HG02885 (cell line): ENCODE data around the gene GTF2IRD1.
"Not testable (repeated sequence)": the region's sequence is repeated elsewhere in the genome, so short reads cannot be mapped to it uniquely, and the experiment has no call there.

Source experiments
- ATAC-seq: cut with Tn5 transposase; IDR thresholded peaks from one replicate; pipeline ENCODE4 v1.9.1; 2021; ENCODE audit warnings: mild to moderate bottlenecking; ENCODE audit not compliant: unreplicated experiment, poor library complexity

The GTF2IRD1 gene

GRCh38 chr7:74430409-74430808 lies 23.3 kb upstream of the GTF2IRD1 start:
- not testable (repeated sequence) for ATAC-seq

- ATAC-seq = no peak
These were observed 22.7 kb upstream of the GTF2IRD1 start for GRCh38 chr7:74430961-74431466.

GRCh38 chr7:74437291-74437571 lies 16.5 kb upstream of the GTF2IRD1 start:
- not testable (repeated sequence) for ATAC-seq

- ATAC-seq = no peak
These were observed 15.4 kb upstream of the GTF2IRD1 start for GRCh38 chr7:74438327-74438726.

DNA sequence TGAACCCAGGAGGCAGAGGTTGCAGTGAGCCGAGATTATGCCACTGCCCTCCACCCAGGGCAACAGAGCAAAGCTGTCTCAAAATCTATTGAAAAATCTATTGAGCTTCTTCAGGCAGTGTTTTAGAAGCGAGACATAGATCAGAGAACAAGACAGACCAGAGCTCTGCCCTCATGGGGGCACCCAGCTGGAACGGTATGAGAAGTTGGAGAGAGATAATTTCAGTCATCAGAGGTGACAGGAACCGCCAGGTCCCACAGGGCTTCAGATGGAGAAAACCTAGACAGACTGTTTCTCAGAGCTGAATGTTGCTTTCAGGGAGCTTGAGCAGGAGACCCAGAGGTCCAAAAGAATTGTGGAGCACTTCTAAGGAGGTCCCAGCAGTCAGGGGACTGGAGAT lies 14.2 kb upstream of the GTF2IRD1 start:
- ATAC-seq = no peak

DNA sequence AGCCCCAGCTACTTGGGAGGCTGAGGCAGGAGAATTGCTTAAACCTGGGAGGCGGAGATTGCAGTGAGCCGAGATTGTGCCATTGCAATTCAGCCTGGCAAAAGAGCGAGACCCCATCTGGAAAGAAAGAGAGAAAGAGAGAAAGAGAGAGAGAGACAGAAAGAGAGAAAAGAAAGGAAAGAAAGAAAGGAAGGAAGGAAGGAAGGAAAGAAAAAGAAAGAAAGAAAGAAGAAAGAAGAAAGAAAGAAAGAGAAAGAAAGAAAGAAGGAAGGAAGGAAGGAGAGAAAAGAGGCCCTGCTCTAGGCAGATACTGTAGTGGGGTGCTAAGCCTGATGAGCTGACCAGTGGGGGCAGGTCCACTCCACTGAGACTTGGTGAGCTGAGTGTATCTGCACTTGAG lies 13.6 kb upstream of the GTF2IRD1 start:
- not testable (repeated sequence) for ATAC-seq

DNA sequence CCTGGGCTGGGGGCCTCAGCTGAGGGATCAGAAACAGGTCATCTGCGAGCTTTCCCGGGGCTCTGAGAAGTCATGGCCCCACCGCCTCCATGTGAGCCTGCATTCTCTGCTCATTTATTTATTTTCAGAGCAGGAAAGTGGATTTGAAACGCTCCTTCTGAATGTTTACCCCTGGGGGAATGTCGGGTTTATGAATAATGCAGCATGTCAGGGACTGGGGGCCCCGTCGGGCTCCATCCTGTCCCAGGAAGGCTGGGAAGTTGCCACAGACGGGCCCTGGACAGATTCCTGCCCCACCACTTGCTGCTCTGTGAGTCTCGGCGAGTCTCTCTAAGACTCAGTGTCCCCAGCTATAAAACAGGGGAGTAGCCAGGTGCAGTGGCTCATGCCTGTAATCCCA lies 11.9 kb upstream of the GTF2IRD1 start:
- no peak for ATAC-seq

GRCh38 chr7:74443543-74444247 lies 10.0 kb upstream of the GTF2IRD1 start:
- no peak for ATAC-seq

- no peak for ATAC-seq
These were observed 4.6 kb upstream of the GTF2IRD1 start for GRCh38 chr7:74449144-74449543.

- ATAC-seq = peak; percentile 43
These were observed 3.8 kb upstream of the GTF2IRD1 start for GRCh38 chr7:74449809-74450397.

GRCh38 chr7:74452748-74453321 lies 871 bp upstream of the GTF2IRD1 start:
- no peak for ATAC-seq

GRCh38 chr7:74454021-74454924 lies 567 bp downstream of the GTF2IRD1 start:
- no peak for ATAC-seq

- ATAC-seq = no peak
These were observed 1.2 kb downstream of the GTF2IRD1 start for GRCh38 chr7:74454925-74455288.

GRCh38 chr7:74455291-74455804 lies 1.6 kb downstream of the GTF2IRD1 start:
- no peak for ATAC-seq

- ATAC-seq = no peak
These were observed 2.2 kb downstream of the GTF2IRD1 start for GRCh38 chr7:74455928-74456327.

DNA sequence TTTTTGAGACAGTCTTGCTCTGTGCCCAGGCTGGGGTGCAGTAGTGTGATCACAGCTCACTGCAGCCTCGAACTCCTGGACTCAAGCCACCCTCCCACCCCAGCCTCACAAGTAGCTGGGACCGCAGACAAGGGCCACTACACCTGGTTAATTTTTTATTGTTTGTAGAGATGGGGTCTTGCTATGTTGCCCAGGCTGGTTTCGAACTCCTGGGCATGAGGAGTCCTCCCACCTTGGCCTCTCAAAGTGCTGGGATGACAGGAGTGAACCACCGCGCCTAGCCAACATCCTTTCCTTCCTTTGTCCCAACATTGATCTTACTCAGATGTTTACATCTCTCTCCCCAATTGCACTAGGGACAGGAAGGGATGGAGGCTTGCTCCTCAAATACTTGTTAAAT lies 3.3 kb downstream of the GTF2IRD1 start:
- no peak for ATAC-seq

- ATAC-seq = no peak
These were observed 8.4 kb downstream of the GTF2IRD1 start for GRCh38 chr7:74461970-74462706.

DNA sequence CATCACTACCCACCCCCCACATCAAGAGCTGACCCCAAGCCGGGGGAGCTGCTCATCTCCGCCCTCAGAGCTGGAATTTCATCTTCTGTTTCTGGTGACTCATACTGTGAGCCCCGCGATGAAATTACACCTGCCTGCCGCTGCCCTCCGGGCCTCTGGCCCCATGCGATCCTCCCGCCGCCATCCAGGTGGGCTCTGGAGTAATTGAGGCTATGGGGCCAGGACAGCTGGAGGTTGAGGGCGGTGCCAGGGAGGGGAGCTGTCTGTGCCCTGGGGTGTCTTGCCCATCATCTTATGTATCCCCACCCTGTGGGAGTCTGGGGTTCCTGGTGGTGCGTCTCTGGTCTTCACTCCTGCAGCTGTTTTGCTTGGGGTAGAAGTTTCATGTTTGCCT lies 9.0 kb downstream of the GTF2IRD1 start:
- no peak for ATAC-seq

DNA sequence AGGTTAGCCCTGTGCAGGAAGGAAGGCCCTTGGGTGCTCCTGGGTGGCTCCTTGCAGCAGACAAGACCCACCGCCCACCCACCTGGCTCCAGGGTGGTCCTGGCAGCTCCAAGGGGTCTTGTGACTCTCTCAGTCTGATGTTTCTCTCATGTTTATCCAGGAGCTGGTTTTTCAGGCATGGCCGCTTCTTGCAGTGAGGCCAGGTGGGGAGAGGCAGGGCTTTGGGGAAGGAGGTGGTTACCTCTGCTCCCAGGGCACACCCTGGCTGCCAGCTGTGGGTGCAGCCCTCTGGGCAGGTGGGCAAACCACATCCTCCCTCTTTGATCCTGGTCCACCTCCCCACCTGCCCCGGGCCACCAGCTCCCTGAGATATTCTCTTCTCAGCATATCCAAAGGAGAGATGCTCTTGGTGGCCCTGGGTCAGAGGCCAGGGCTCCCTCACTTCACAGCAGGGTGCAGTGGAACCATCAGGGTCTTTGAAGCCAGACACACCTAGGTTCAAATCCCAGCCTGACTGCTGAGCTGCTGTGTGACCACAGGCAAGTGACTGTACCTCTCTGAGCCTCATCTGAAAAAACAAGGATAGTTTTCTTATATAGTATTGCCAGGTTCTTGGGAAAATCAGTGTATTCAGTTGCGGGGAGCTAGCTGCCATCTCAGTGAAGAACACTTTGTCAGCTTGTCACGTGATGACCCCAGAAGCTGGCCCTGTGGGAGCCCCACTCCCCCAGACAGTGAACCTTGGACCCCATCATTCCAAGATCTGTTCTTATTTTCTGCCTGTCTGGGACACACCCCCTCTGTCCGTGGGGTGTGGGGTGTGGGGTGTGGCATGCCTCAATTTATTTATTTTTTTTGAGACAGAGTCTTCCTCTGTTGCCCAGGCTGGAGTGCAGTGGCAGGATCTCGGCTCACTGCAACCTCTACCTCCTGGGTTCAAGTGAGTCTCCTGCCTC lies 11.5 kb downstream of the GTF2IRD1 start:
- no peak for ATAC-seq
